ENCODE results near the gene GRIK3. TPM values are rescaled to one million over a fixed set of nuclear protein-coding genes. Genes with fewer than 3 reads are reported as not detected.

GRIK3 gene
- total and polyA plus RNA-seq, 2 of the 8 experiments (the other 6 are each of a cell fraction or from before 2014, with no cell fraction given) = 2.1 to 3.4 TPM

- POLR2A ChIA-PET (ENCODE audit: partially characterized antibody) = no interaction called here
- FAIRE-seq (no peak), DNase-seq (ENCODE audit: low read depth in 1 of 2, low spot score in 2 of 2) (no peak)
- no peaks in the 10 kb centered on the region for H3K9me3 ChIP-seq (ENCODE audit: insufficient read depth in 2 of 2, low read depth in 1 of 2, low read length in 1 of 2)
- no peak overlapping the region for H3K4ac ChIP-seq (replicated peaks; ENCODE audit: insufficient read length, low read depth, low read length)
- no peaks in the 10 kb centered on the region for H3K36me3 ChIP-seq (ENCODE audit: control insufficient read depth in 2 of 4, insufficient read depth in 4 of 4, low read length in 3 of 4)
- H3K4me1 ChIP-seq (replicated peaks in 1 of 4; ENCODE audit: control insufficient read depth in 3 of 4, insufficient read depth in 4 of 4, low read length in 3 of 4) = no peaks in the 10 kb centered on the region; a peak in 1 of 7 replicates
- H3K4me2 ChIP-seq (ENCODE audit: insufficient read depth in 1 of 2, low read depth in 2 of 2, low read length in 2 of 2) = no peak overlapping the region
- no peak overlapping the region for H2AK5ac ChIP-seq (ENCODE audit: low read depth, low read length)
- H4K5ac ChIP-seq (ENCODE audit: insufficient read length, low read depth, low read length) = no peak overlapping the region
- no peak overlapping the region; the same call in 1 of the 2 replicates for H2BK20ac ChIP-seq (ENCODE audit: low read length)
- 90% methylated on average over 4 of the region's 4 CpGs; no CpG with 5 or more reads in 1 of the 2 experiments for WGBS, 2 experiments (ENCODE audit: extremely low coverage in 1 of 2, insufficient coverage in 1 of 2, insufficient read length in 1 of 2, insufficient replicate concordance in 2 of 2, low coverage in 1 of 2, low lambda C conversion rate in 2 of 2, missing lambda C conversion rate in 1 of 2)
- no peak overlapping the region for H3K9ac ChIP-seq (replicated peaks in 1 of 4; ENCODE audit: extremely low read depth in 1 of 4, low read depth in 3 of 4, low read length in 3 of 4)
- H2BK15ac ChIP-seq (ENCODE audit: low read length) = no peak overlapping the region
- no peak overlapping the region for H2BK12ac ChIP-seq (ENCODE audit: low read depth, low read length)
- H4K8ac ChIP-seq (ENCODE audit: extremely low read depth, insufficient read depth, low read length) = no peak overlapping the region
- no peak overlapping the region for H2BK120ac ChIP-seq (replicated peaks; ENCODE audit: low read depth, low read length)
- no peak overlapping the region for H2AFZ ChIP-seq (ENCODE audit: low read length)
- H3K79me1 ChIP-seq (ENCODE audit: low read depth, low read length) = no peaks in the 10 kb centered on the region
- H2BK5ac ChIP-seq (ENCODE audit: low read depth, low read length) = no peak overlapping the region
- no peak overlapping the region for H3K23ac ChIP-seq (ENCODE audit: insufficient read length)
- no peaks in the 10 kb centered on the region for H3K79me2 ChIP-seq (ENCODE audit: control insufficient read depth in 1 of 2, insufficient read depth in 2 of 2, low read length in 2 of 2)
- H3K27me3 ChIP-seq (replicated peaks in 1 of 4; ENCODE audit: control insufficient read depth in 3 of 4, extremely low read depth in 1 of 4, insufficient read depth in 3 of 4, low read length in 3 of 4) = no peaks in the 10 kb centered on the region
- H3K18ac ChIP-seq (ENCODE audit: extremely low read depth, low read length) = no peak overlapping the region
- no peak overlapping the region for H4K91ac ChIP-seq (replicated peaks; ENCODE audit: insufficient read length, low read length)
- CTCF ChIA-PET (ENCODE audit: partially characterized antibody) = no interaction called here
- no peak overlapping the region for H3K4me3 ChIP-seq (ENCODE audit: extremely low read depth in 1 of 4, insufficient read depth in 2 of 4, low read depth in 3 of 4, low read length in 4 of 4)
- H3K56ac ChIP-seq (replicated peaks; ENCODE audit: insufficient read length, low read depth, low read length) = no peak overlapping the region
- no peak overlapping the region for H3K27ac ChIP-seq (ENCODE audit: low read depth, low read length)
- H4K20me1 ChIP-seq (replicated peaks in 1 of 2; ENCODE audit: control insufficient read depth in 1 of 2, insufficient read depth in 2 of 2, low read length in 2 of 2) = no peaks in the 10 kb centered on the region
- no peaks in the 10 kb centered on the region for H3K23me2 ChIP-seq (ENCODE audit: low read depth, low read length)
- no peak overlapping the region for H3K14ac ChIP-seq (ENCODE audit: insufficient read length)
- TF ChIP-seq RXRA (IDR thresholded peaks at IDR 0.05; ENCODE audit: insufficient read depth, low read depth, low read length) (no peak), FOSL1 (IDR thresholded peaks at IDR 0.05; ENCODE audit: insufficient read depth, low read depth, low read length) (no peak), RFX5 (IDR thresholded peaks at IDR 0.05; ENCODE audit: borderline replicate concordance, low read depth, low read length) (no peak), SRF (IDR thresholded peaks at IDR 0.05; ENCODE audit: low read depth, low read length) (no peak), RAD21 (IDR thresholded peaks at IDR 0.05 in 1 of 2, conservative IDR thresholded peaks at IDR 0.05 in 1 of 2; ENCODE audit: low read depth in 2 of 2, low read length in 2 of 2) (no peak), CTBP2 (IDR thresholded peaks at IDR 0.05; ENCODE audit: borderline replicate concordance, insufficient read depth, insufficient read length, low read length) (no peak), SP4 (IDR thresholded peaks at IDR 0.05; ENCODE audit: low read length) (no peak), TAF1 (IDR thresholded peaks at IDR 0.05; ENCODE audit: low read depth, low read length) (no peak), KDM4A (IDR thresholded peaks at IDR 0.05; ENCODE audit: low read depth, low read length, severe bottlenecking) (no peak), GABPA (IDR thresholded peaks at IDR 0.05; ENCODE audit: borderline replicate concordance, insufficient read depth, low read length) (no peak), CREB1 (IDR thresholded peaks at IDR 0.05) (no peak), EP300 (IDR thresholded peaks at IDR 0.05; ENCODE audit: borderline replicate concordance in 1 of 2, low read depth in 2 of 2, low read length in 2 of 2) (no peak), EZH2 (IDR thresholded peaks at IDR 0.05; ENCODE audit: low read depth, low read length, severe bottlenecking) (no peak), SIRT6 (IDR thresholded peaks at IDR 0.05; ENCODE audit: low read length) (no peak), JUN (IDR thresholded peaks at IDR 0.05; ENCODE audit: low read depth, low read length) (no peak)
Measured at GRCh38 chr1:36991551-36991950, 42.8 kb downstream of the GRIK3 start.
